Kidney epithelial cell (primary cell): Measurements from ENCODE around the gene PTPN23. TPM values are rescaled to one million over a fixed set of nuclear protein-coding genes. Genes with fewer than 3 reads are reported as not detected.
"Not testable (repeated sequence)": the region's sequence is repeated elsewhere in the genome, so short reads cannot be mapped to it uniquely, and the experiment has no call there.

Source experiments
- DNase-seq: peaks from one replicate; pipeline ENCODE4 v3.0.0-alpha.2; 2010; ENCODE audit warnings: low read depth
- H3K27me3 ChIP-seq: 2 replicates; pipeline ENCODE4 v1.6.0; 2011; ENCODE audit warnings: low read length; ENCODE audit not compliant: control insufficient read depth, insufficient read depth
- H3K36me3 ChIP-seq: 2 replicates; pipeline ENCODE4 v1.5.1; 2011; ENCODE audit warnings: low read length; ENCODE audit not compliant: control insufficient read depth, insufficient read depth
- H3K4me3 ChIP-seq: 2 replicates; pipeline ENCODE4 v1.5.1; 2011; ENCODE audit warnings: low read depth, mild to moderate bottlenecking, control low read depth, low read length
- total RNA-seq: library from RNA; depleted of rRNA; stranded (reverse); fragments of >200 nt; gene quantifications from 2 replicates; pipeline ENCODE4 v1.2.3, GENCODE V29; 2015
- TF ChIP-seq, protein P1 (sequence below): IDR thresholded peaks from 2 replicates; pipeline ENCODE4 v1.5.1; 2011; ENCODE audit warnings: mild to moderate bottlenecking, moderate library complexity, low read length, control low read depth, inconsistent platforms; ENCODE audit not compliant: insufficient read depth, poor library complexity, severe bottlenecking

The PTPN23 gene
- total RNA-seq, 1 donor from 2014 or later = 20.9 TPM

DNA sequence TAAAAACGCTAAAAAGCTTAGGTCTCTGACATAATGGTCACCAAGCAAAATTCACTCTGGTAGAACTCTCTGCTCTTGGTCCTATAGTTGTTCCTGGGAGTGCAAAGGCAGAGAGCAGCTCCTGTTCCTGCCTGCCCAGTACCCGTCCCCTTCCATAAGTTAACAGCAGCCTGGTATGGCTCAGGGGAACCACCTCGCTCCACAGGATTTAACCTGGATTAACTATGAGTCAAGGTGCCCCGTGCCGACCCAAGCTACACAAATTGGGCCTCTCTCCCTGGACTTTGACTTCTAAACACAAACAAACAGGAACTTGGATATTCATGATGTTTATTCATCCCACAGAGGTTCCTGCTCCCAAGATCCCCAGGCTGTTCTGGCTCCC, 62.8 kb downstream of the PTPN23 start:
- DNase-seq = no peak
- TF ChIP-seq, protein P1, sequence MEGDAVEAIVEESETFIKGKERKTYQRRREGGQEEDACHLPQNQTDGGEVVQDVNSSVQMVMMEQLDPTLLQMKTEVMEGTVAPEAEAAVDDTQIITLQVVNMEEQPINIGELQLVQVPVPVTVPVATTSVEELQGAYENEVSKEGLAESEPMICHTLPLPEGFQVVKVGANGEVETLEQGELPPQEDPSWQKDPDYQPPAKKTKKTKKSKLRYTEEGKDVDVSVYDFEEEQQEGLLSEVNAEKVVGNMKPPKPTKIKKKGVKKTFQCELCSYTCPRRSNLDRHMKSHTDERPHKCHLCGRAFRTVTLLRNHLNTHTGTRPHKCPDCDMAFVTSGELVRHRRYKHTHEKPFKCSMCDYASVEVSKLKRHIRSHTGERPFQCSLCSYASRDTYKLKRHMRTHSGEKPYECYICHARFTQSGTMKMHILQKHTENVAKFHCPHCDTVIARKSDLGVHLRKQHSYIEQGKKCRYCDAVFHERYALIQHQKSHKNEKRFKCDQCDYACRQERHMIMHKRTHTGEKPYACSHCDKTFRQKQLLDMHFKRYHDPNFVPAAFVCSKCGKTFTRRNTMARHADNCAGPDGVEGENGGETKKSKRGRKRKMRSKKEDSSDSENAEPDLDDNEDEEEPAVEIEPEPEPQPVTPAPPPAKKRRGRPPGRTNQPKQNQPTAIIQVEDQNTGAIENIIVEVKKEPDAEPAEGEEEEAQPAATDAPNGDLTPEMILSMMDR = no peak
- H3K4me3 ChIP-seq = no peak overlapping the region

DNA sequence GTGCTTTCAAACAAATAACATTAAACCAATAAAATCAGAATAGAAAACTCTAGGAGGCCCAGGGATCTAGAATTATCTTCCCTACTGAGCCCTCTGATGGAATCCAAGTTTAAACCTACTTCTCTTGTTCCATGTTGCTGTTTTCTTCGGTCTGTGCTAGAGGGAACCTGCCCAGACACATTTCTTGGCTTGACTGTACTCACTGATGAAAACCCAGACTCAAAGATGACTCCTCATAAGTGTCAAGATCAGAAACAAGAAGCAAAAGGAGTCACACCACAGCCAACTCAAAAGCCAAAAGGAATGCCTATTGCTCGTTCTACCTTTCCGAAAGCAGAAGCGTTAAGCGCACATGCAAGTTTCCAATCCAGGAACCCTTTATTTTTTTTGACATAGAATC, 63.3 kb downstream of the PTPN23 start:
- Histone ChIP-seq H3K36me3 (no peaks in the 10 kb centered on the region), H3K27me3 (no peaks in the 10 kb centered on the region), H3K4me3 (no peak overlapping the region)
- TF ChIP-seq, protein P1 = no peak
- no peak for DNase-seq

More for the DNA sequence above, 62.8 kb downstream of the PTPN23 start:
- Histone ChIP-seq H3K27me3 (no peaks in the 10 kb centered on the region), H3K36me3 (no peaks in the 10 kb centered on the region)

DNA sequence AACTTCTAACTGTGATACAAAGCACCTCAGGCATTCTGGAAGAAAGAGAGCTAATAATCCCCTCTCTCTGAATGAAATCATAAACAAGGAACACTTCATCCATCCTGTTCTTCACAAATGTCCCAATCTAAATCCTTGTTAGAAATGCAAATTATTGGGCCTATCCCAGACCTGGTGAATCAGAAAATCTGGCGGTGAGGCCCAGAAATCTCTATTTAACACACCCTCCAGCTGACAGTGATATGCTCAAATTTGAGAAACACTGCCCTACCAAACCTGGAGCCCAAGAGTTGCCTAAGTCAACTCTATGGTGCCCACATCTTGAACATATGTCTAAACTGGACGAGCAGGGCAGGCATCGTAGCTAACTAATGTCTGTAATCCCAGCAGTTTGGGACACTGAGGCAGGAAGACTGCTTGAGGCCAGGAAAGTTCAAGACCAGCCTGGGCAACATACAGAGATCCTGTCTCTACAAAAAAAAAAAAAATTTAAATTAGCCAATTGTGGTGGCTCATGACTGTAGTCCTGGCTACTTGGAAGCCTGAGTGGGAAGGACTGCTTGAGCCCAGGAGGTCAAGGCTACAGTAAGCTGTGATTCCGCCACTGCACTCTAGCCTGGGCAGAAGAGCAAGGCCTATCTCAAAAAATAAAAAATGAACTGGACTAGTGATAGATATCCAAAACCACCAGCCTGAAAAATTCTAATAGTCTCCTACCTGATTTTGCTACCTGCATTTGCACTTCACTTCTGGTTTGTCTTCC, 71.8 kb downstream of the PTPN23 start:
- Histone ChIP-seq H3K36me3 (no peaks in the 10 kb centered on the region), H3K4me3 (no peak overlapping the region), H3K27me3 (no peaks in the 10 kb centered on the region)
- TF ChIP-seq, protein P1 = no peak
- DNase-seq = no peak

DNA sequence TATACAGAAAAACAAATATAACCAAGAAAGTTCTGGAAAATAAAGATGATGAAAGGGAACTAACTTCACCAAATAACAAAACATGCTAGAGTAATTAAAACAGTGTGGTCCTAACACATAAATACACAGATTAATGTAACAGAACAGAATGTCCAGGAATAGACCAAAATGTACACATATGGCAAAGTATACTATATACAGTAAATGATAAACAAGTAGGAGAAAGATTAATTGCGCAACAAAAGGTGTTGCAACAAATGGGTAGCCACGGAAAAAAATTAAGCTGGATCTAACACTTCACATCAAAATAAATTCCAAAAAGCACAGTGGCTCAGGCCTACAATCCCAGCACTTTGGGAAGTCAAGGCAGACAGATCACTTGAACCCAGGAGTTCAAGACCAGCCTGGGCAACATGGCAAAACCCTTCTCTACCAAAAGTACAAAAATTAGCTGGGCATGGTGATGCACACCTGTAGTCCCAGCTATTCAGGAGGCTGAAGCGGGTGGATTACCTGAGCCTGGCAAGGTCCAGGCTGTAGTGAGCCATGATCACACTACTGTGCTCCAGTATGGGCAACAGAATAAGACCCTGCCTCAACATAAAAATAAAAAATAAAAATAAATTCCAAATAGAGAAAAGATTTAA, 75.1 kb downstream of the PTPN23 start:
- Histone ChIP-seq H3K27me3 (no peaks in the 10 kb centered on the region), H3K4me3 (no peak overlapping the region), H3K36me3 (no peaks in the 10 kb centered on the region)
- TF ChIP-seq, protein P1 = no peak
- DNase-seq = no peak

DNA sequence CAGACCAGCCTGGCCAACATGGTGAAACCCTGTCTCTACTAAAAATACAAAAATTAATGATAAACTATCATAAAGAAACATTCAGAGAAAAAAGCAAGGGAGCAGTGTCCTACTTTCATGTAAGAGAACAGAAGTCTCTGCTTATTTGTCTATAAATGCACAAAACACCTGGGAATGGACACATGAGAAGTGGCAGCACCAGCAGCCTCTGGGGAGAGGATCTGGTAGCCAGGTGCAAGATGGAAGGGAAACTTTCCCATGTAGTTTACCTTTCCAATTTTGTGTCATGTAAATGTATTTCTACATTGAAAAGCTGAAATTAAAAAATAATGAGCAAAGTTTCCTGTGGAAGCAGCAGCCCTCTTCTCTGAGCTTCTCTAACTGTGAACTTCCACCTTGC, 76.2 kb downstream of the PTPN23 start:
- no peak for DNase-seq
- H3K36me3 ChIP-seq = no peaks in the 10 kb centered on the region
- H3K4me3 ChIP-seq = no peak overlapping the region
- no peaks in the 10 kb centered on the region for H3K27me3 ChIP-seq
- TF ChIP-seq, protein P1 = no peak

DNA sequence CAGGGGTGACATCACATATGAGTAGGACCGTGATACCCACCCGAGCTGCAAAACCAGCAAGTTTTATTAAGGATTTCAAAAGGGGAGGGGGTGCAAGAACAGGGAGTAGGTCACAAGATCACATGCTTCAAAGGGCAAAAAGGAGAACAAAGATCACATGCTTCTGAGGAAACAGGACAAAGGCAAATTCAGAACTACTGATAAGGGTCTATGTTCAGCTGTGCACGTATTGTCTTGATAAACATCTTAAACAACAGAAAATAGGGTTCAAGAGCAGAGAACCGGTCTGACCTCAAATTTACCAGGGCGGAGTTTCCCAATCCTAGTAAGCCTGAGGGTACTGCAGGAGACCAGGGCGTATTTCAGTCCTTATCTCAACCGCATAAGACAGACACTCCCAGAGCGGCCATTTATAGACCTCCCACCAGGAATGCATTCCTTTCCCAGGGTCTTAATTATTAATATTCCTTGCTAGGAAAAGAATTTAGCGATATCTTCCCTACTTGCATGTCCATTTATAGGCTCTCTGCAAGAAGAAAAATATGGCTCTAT, 78.8 kb downstream of the PTPN23 start:
- not testable (repeated sequence) for DNase-seq, H3K27me3 ChIP-seq, H3K4me3 ChIP-seq, H3K36me3 ChIP-seq

Other genes with a start within 250 kb of the PTPN23 start
- gene SETD2, start 216.9 kb upstream of the PTPN23 start, total RNA-seq = 25.0 and 31.1 TPM in 2 replicates
- gene KIF9, start 98.2 kb upstream of the PTPN23 start, total RNA-seq = 7.1 and 14.5 TPM in 2 replicates
- 21.5 and 26.3 TPM in 2 replicates for gene KLHL18, start 98.1 kb upstream of the PTPN23 start, total RNA-seq
- gene SCAP, start 94.9 kb downstream of the PTPN23 start, total RNA-seq = 67.4 and 70.9 TPM in 2 replicates
- gene ELP6, start 132.7 kb downstream of the PTPN23 start, total RNA-seq = 29.5 and 30.7 TPM in 2 replicates
- 0.48 and 0.71 TPM in 2 replicates for gene CSPG5, start 197.8 kb downstream of the PTPN23 start, total RNA-seq